A673 (cell line): Measurements from ENCODE around the gene NHLRC1. TPM values are rescaled to one million over a fixed set of nuclear protein-coding genes. Genes with fewer than 3 reads are reported as not detected.

Experiments used
- BruUV-seq: library from RNA; stranded (reverse); fragments of 400-500 nt; replicated peaks from 2 replicates; lab custom pipeline; 2021; lab: Mats Ljungman, UMichigan
- CTCF ChIA-PET: fragments of 300-600 bp; sonication (Branson Sonifier 250); formaldehyde crosslinking; loops from one replicate; lab custom pipeline; 2022; ENCODE audit warnings: antibody characterized with exemption; lab: Charles Lee
- POLR2A ChIA-PET: fragments of 300-600 bp; sonication (Branson Sonifier 250); formaldehyde crosslinking; loops from one replicate; lab custom pipeline; 2022; ENCODE audit warnings: antibody characterized with exemption; ENCODE audit not compliant: low non-redundant PET; lab: Charles Lee
- DNase-seq: peaks from one replicate; pipeline ENCODE4 v3.0.0-alpha.2; 2015; ENCODE audit warnings: low spot score
- H3K27ac ChIP-seq: fragments of 200-600 bp; sonication (generic); 2 replicates; pipeline ENCODE4 v1.5.1; 2016; ENCODE audit warnings: mixed run types, low read depth, mild to moderate bottlenecking, mixed read lengths, antibody characterized with exemption, low read length; ENCODE audit not compliant: poor library complexity, severe bottlenecking
- H3K27me3 ChIP-seq: fragments of 200-600 bp; sonication (generic); replicated peaks from 2 replicates; pipeline ENCODE4 v1.6.1; 2017; ENCODE audit warnings: mixed run types, low read depth, mild to moderate bottlenecking, mixed read lengths, antibody characterized with exemption, low read length; ENCODE audit not compliant: insufficient read depth, poor library complexity
- H3K36me3 ChIP-seq: fragments of 200-600 bp; sonication (generic); 2 replicates; pipeline ENCODE4 v1.6.1; 2016; ENCODE audit warnings: mixed run types, mild to moderate bottlenecking, mixed read lengths, antibody characterized with exemption, low read length; ENCODE audit not compliant: insufficient read depth, poor library complexity, severe bottlenecking
- H3K4me1 ChIP-seq: fragments of 200-600 bp; sonication (generic); 2 replicates; pipeline ENCODE4 v1.6.1; 2017; ENCODE audit warnings: mixed run types, mild to moderate bottlenecking, mixed read lengths, antibody characterized with exemption, low read length; ENCODE audit not compliant: insufficient read depth, poor library complexity, severe bottlenecking
- H3K4me3 ChIP-seq: fragments of 200-600 bp; sonication (generic); 2 replicates; pipeline ENCODE4 v1.5.1; 2016; ENCODE audit warnings: low read depth, mixed run types, mild to moderate bottlenecking, mixed read lengths, low read length; ENCODE audit not compliant: poor library complexity, severe bottlenecking
- H3K9me3 ChIP-seq: fragments of 200-600 bp; sonication (generic); 2 replicates; pipeline ENCODE4 v1.6.1; 2016; ENCODE audit warnings: mixed run types, low read depth, mild to moderate bottlenecking, mixed read lengths, antibody characterized with exemption, low read length; ENCODE audit not compliant: poor library complexity, severe bottlenecking
- CTCF ChIP-seq: fragments of 300-800, 200-600 bp; sonication (generic); conservative IDR thresholded peaks from 2 replicates; pipeline ENCODE4 v1.5.1; 2017; ENCODE audit warnings: low read depth, mild to moderate bottlenecking, antibody characterized with exemption, low read length, moderate library complexity, mixed read lengths
- EZH2 ChIP-seq: fragments of 200-600 bp; sonication (generic); IDR thresholded peaks from 2 replicates; pipeline ENCODE4 v1.6.1; 2017; ENCODE audit warnings: borderline replicate concordance, low read depth, mild to moderate bottlenecking, mixed read lengths, antibody characterized with exemption, low read length; ENCODE audit not compliant: poor library complexity, severe bottlenecking
- intact Hi-C: fragments of 100-400 bp; cut with micrococcal nuclease; formaldehyde crosslinking; loops from one replicate; pipeline ENCODE4 v1.10.0; 2022; ENCODE audit not compliant: unreplicated experiment
- total RNA-seq: library from RNA; stranded (reverse); gene quantifications from 2 replicates; pipeline ENCODE4 v1.2.3, GENCODE V29; 2021

NHLRC1 gene
- total RNA-seq, 1 experiment from 2014 or later, result 4.3 TPM

GRCh38 chr6:18161431-18161830, 39.0 kb upstream of the NHLRC1 start:
- no TSS peak for BruUV-seq
- POLR2A ChIA-PET, result no interaction called here
- CTCF ChIA-PET, result no interaction called here
- H3K4me1 ChIP-seq, result no peaks in the 10 kb centered on the region
- TF ChIP-seq EZH2, result no peak
- no peak for TF ChIP-seq CTCF
- H3K4me3 ChIP-seq, result no peak overlapping the region
- H3K36me3 ChIP-seq, result peaks cover 4% of the 10 kb centered on the region
- H3K27ac ChIP-seq, result no peak overlapping the region
- H3K27me3 ChIP-seq, result no peaks in the 10 kb centered on the region
- H3K9me3 ChIP-seq, result no peaks in the 10 kb centered on the region
- DNase-seq, result no peak
- intact Hi-C loops, result no loop called here

- no peak for TF ChIP-seq CTCF
- TF ChIP-seq EZH2, result no peak
- Histone ChIP-seq H3K27ac (no peak overlapping the region), H3K4me3 (no peak overlapping the region), H3K4me1 (no peaks in the 10 kb centered on the region), H3K36me3 (peaks cover 4% of the 10 kb centered on the region), H3K27me3 (no peaks in the 10 kb centered on the region), H3K9me3 (no peaks in the 10 kb centered on the region)
- ChIA-PET POLR2A (no interaction called here), CTCF (no interaction called here)
- no peak for DNase-seq
- intact Hi-C loops, result no loop called here
- BruUV-seq, result no TSS peak
Observed at GRCh38 chr6:18160911-18161310, 38.4 kb upstream of the NHLRC1 start.

GRCh38 chr6:18155864-18156421, 33.5 kb upstream of the NHLRC1 start:
- POLR2A ChIA-PET, result no interaction called here
- intact Hi-C loops, result loop anchor here (10.0 kb wide), 1 partner anchor 349 kb away; no protein-coding TSS in a partner anchor
- Histone ChIP-seq H3K9me3 (no peaks in the 10 kb centered on the region), H3K27ac (peak overlapping the region; percentile 73), H3K27me3 (no peaks in the 10 kb centered on the region), H3K4me1 (peaks cover 7% of the 10 kb centered on the region), H3K36me3 (no peaks in the 10 kb centered on the region), H3K4me3 (peak overlapping the region; percentile 92)
- DNase-seq, result peak; percentile 52
- CTCF ChIA-PET, result interaction anchor here (0.6 kb wide), 1 partner anchor 108 kb away, joined by 5 read pairs; the partner anchor contains the start of gene DEK
- BruUV-seq, result no TSS peak
- TF ChIP-seq EZH2 (no peak), CTCF (0 out of 2 replicates have a peak, but pooled peaks have one; percentile 32)
